MM.1S (cell line): ENCODE results near the gene HDAC9.

ENCODE experiments used
- DNase-seq: peaks from one replicate; pipeline ENCODE4 v3.0.0-alpha.2; 2015
- H2AFZ ChIP-seq: fragments of 300-600 bp; sonication (generic); 2 replicates; pipeline ENCODE4 v1.6.0; 2016; ENCODE audit warnings: antibody characterized with exemption, low read length
- H3F3A ChIP-seq: fragments of 300-600 bp; sonication (generic); 2 replicates; pipeline ENCODE4 v1.6.1; 2016; ENCODE audit warnings: mild to moderate bottlenecking, antibody characterized with exemption, low read length, moderate library complexity, mixed read lengths; ENCODE audit not compliant: insufficient read depth
- H3K27ac ChIP-seq: fragments of 300-600 bp; sonication (generic); 2 replicates; pipeline ENCODE4 v1.5.1; 2016; ENCODE audit warnings: mild to moderate bottlenecking, low read length
- H3K27me3 ChIP-seq: fragments of 300-600 bp; sonication (generic); replicated peaks from 2 replicates; pipeline ENCODE4 v1.6.0; 2016; ENCODE audit warnings: low read length; ENCODE audit not compliant: insufficient read depth
- H3K36me3 ChIP-seq: fragments of 300-600 bp; sonication (generic); replicated peaks from 2 replicates; pipeline ENCODE4 v1.6.1; 2016; ENCODE audit warnings: mild to moderate bottlenecking, low read length, mixed read lengths; ENCODE audit not compliant: insufficient read depth
- H3K4me1 ChIP-seq: fragments of 300-600 bp; sonication (generic); 2 replicates; pipeline ENCODE4 v1.6.1; 2016; ENCODE audit warnings: low read length, mixed read lengths
- H3K4me2 ChIP-seq: fragments of 300-600 bp; sonication (generic); 2 replicates; pipeline ENCODE4 v1.6.0; 2016; ENCODE audit warnings: low read depth, low read length
- H3K4me3 ChIP-seq: fragments of 300-600 bp; sonication (generic); 2 replicates; pipeline ENCODE4 v1.5.1; 2016; ENCODE audit warnings: low read length, mixed read lengths
- H3K79me2 ChIP-seq: fragments of 300-600 bp; sonication (generic); 2 replicates; pipeline ENCODE4 v1.6.1; 2016; ENCODE audit warnings: mixed run types, low read length, mixed read lengths
- H3K9ac ChIP-seq: fragments of 300-600 bp; sonication (generic); 2 replicates; pipeline ENCODE4 v1.6.1; 2016; ENCODE audit warnings: low read length, mixed read lengths
- H3K9me2 ChIP-seq: fragments of 300-600 bp; sonication (generic); replicated peaks from 2 replicates; pipeline ENCODE4 v1.6.1; 2016; ENCODE audit warnings: mild to moderate bottlenecking, low read length, mixed read lengths; ENCODE audit not compliant: insufficient read depth
- H3K9me3 ChIP-seq: fragments of 300-600 bp; sonication (generic); replicated peaks from 2 replicates; pipeline ENCODE4 v1.6.1; 2016; ENCODE audit warnings: mild to moderate bottlenecking, low read length, mixed read lengths; ENCODE audit not compliant: insufficient read depth
- H4K20me1 ChIP-seq: fragments of 300-600 bp; sonication (generic); 2 replicates; pipeline ENCODE4 v1.6.1; 2016; ENCODE audit warnings: mild to moderate bottlenecking, low read length, moderate library complexity, mixed read lengths; ENCODE audit not compliant: insufficient read depth
- CTCF ChIP-seq: fragments of 300-600 bp; sonication (generic); IDR thresholded peaks from 2 replicates; pipeline ENCODE4 v1.5.1; 2016; ENCODE audit warnings: antibody characterized with exemption, low read length, mixed read lengths
- EZH2 ChIP-seq: fragments of 300-600 bp; sonication (generic); optimal IDR thresholded peaks from 2 replicates; pipeline ENCODE3; 2017; ENCODE audit warnings: low read depth, mild to moderate bottlenecking, antibody characterized with exemption, low read length, mixed read lengths
- EZH2phosphoT487 ChIP-seq: fragments of 300-600 bp; sonication (generic); IDR thresholded peaks from 2 replicates; pipeline ENCODE4 v1.6.1; 2018; ENCODE audit warnings: antibody characterized with exemption, low read length

Gene HDAC9

GRCh38 chr7:18610331-18610948 is 114.9 kb downstream of the HDAC9 start:
- Histone ChIP-seq H3F3A (no peaks in the 10 kb centered on the region), H2AFZ (no peak overlapping the region), H3K9ac (no peak overlapping the region), H4K20me1 (no peaks in the 10 kb centered on the region), H3K36me3 (no peaks in the 10 kb centered on the region), H3K4me3 (no peak overlapping the region), H3K79me2 (no peaks in the 10 kb centered on the region), H3K9me3 (no peaks in the 10 kb centered on the region), H3K27ac (no peak overlapping the region), H3K9me2 (no peaks in the 10 kb centered on the region), H3K4me1 (no peaks in the 10 kb centered on the region), H3K4me2 (no peak overlapping the region), H3K27me3 (no peaks in the 10 kb centered on the region)
- TF ChIP-seq EZH2: no peak
- TF ChIP-seq CTCF: peak; percentile 70
- DNase-seq: peak; percentile 30

GRCh38 chr7:18614841-18615240 is 119.3 kb downstream of the HDAC9 start:
- Histone ChIP-seq H4K20me1 (no peaks in the 10 kb centered on the region), H3K36me3 (no peaks in the 10 kb centered on the region), H3K4me2 (no peak overlapping the region), H3K9me2 (no peaks in the 10 kb centered on the region), H3K79me2 (no peaks in the 10 kb centered on the region), H3K9ac (no peak overlapping the region), H3K9me3 (no peaks in the 10 kb centered on the region), H2AFZ (no peak overlapping the region), H3K4me3 (no peak overlapping the region), H3K4me1 (no peaks in the 10 kb centered on the region), H3F3A (no peaks in the 10 kb centered on the region), H3K27me3 (no peaks in the 10 kb centered on the region), H3K27ac (no peak overlapping the region)
- TF ChIP-seq EZH2: no peak
- TF ChIP-seq EZH2phosphoT487: no peak
- no peak for TF ChIP-seq CTCF
- DNase-seq: no peak

- Histone ChIP-seq H3K27ac (no peak overlapping the region), H3K9me3 (no peaks in the 10 kb centered on the region), H3K9me2 (no peaks in the 10 kb centered on the region), H3K4me1 (no peaks in the 10 kb centered on the region), H3K36me3 (no peaks in the 10 kb centered on the region), H2AFZ (no peak overlapping the region), H3K27me3 (no peaks in the 10 kb centered on the region), H4K20me1 (no peaks in the 10 kb centered on the region), H3K4me2 (no peak overlapping the region), H3K4me3 (no peak overlapping the region), H3F3A (no peaks in the 10 kb centered on the region), H3K9ac (no peak overlapping the region), H3K79me2 (no peaks in the 10 kb centered on the region)
- no peak for TF ChIP-seq EZH2phosphoT487
- TF ChIP-seq CTCF: no peak
- TF ChIP-seq EZH2: no peak
- DNase-seq: no peak
Observed at GRCh38 chr7:18619311-18619710, 123.8 kb downstream of the HDAC9 start.
